PC-9 (cell line): Measurements from ENCODE around the gene GRM8. TPM values are rescaled to one million over a fixed set of nuclear protein-coding genes. Genes with fewer than 3 reads are reported as not detected.

Source experiments
- BruUV-seq: library from RNA; stranded (reverse); fragments of 400-500 nt; replicated peaks from 2 replicates; lab custom pipeline; 2021; lab: Mats Ljungman, UMichigan
- CTCF ChIA-PET: fragments of 300-600 bp; sonication (Branson Sonifier 250); formaldehyde crosslinking; loops from one replicate; lab custom pipeline; 2022; ENCODE audit warnings: antibody characterized with exemption; lab: Charles Lee
- POLR2A ChIA-PET: fragments of 300-600 bp; sonication (Branson Sonifier 250); formaldehyde crosslinking; loops from one replicate; lab custom pipeline; 2022; ENCODE audit warnings: antibody characterized with exemption; ENCODE audit not compliant: unreplicated experiment; lab: Charles Lee
- DNase-seq, 2 experiments: peaks; one replicate each; pipeline versions ENCODE4 v3.0.0 to v3.0.0-alpha.2; 2015 to 2022; ENCODE audit warnings: mixed read lengths in 1 of 2
- H2AFZ ChIP-seq: fragments of 200-600 bp; sonication (generic); 2 replicates; pipeline ENCODE4 v1.8.1; 2017; ENCODE audit warnings: antibody characterized with exemption
- H3F3A ChIP-seq: fragments of 200-600 bp; sonication (generic); 2 replicates; pipeline ENCODE4 v1.8.1; 2017; ENCODE audit warnings: antibody characterized with exemption, mild to moderate bottlenecking, low read depth; ENCODE audit not compliant: insufficient read depth
- H3K27ac ChIP-seq: fragments of 200-600 bp; sonication (generic); 2 replicates; pipeline ENCODE4 v1.6.1; 2016; ENCODE audit warnings: mixed run types
- H3K27me3 ChIP-seq: fragments of 200-600 bp; sonication (generic); 2 replicates; pipeline ENCODE4 v1.6.1; 2016; ENCODE audit warnings: low read depth, mixed run types; ENCODE audit not compliant: insufficient read depth
- H3K36me3 ChIP-seq: fragments of 200-600 bp; sonication (generic); 2 replicates; pipeline ENCODE4 v1.6.1; 2016; ENCODE audit warnings: low read depth, mixed run types
- H3K4me1 ChIP-seq: fragments of 200-600 bp; sonication (generic); replicated peaks from 2 replicates; pipeline ENCODE4 v1.6.1; 2016; ENCODE audit warnings: mixed run types; ENCODE audit not compliant: insufficient read depth
- H3K4me2 ChIP-seq: fragments of 200-600 bp; sonication (generic); 2 replicates; pipeline ENCODE4 v1.6.1; 2017; ENCODE audit warnings: mixed run types
- H3K4me3 ChIP-seq: fragments of 200-600 bp; sonication (generic); 2 replicates; pipeline ENCODE4 v1.6.1; 2016; ENCODE audit warnings: mixed run types
- H3K79me2 ChIP-seq: fragments of 200-600 bp; sonication (generic); 2 replicates; pipeline ENCODE4 v1.6.1; 2017; ENCODE audit warnings: low read depth, mixed run types
- H3K9me2 ChIP-seq: fragments of 200-600 bp; sonication (generic); 2 replicates; pipeline ENCODE4 v1.8.1; 2017; ENCODE audit warnings: mild to moderate bottlenecking; ENCODE audit not compliant: insufficient read depth
- H3K9me3 ChIP-seq: fragments of 200-600 bp; sonication (generic); 2 replicates; pipeline ENCODE4 v1.8.1; 2016; ENCODE audit warnings: low read depth; ENCODE audit not compliant: insufficient read depth
- H4K20me1 ChIP-seq: fragments of 200-600 bp; sonication (generic); 2 replicates; pipeline ENCODE4 v1.8.1; 2017; ENCODE audit not compliant: insufficient read depth
- CTCF ChIP-seq: fragments of 200-600 bp; sonication (generic); conservative IDR thresholded peaks from 2 replicates; pipeline ENCODE4 v1.6.1; 2017; ENCODE audit warnings: mixed run types, antibody characterized with exemption, mild to moderate bottlenecking, moderate library complexity
- EZH2 ChIP-seq: fragments of 200-600 bp; sonication (generic); IDR thresholded peaks from 2 replicates; pipeline ENCODE4 v1.8.0; 2017; ENCODE audit warnings: antibody characterized with exemption, low read depth
- intact Hi-C: fragments of 100-400 bp; cut with micrococcal nuclease; formaldehyde crosslinking; loops from one replicate; pipeline ENCODE4 v1.10.0; 2022; ENCODE audit not compliant: unreplicated experiment
- total RNA-seq: library from RNA; stranded (reverse); gene quantifications from 2 replicates; pipeline ENCODE4 v1.2.3, GENCODE V29; 2021

The GRM8 gene
- total RNA-seq, 1 experiment from 2014 or later, result not detected

GRCh38 chr7:126483972-126484371 lies 768.8 kb downstream of the GRM8 start:
- H3F3A ChIP-seq, result no peaks in the 10 kb centered on the region
- intact Hi-C loops, result no loop called here
- DNase-seq, result no peak
- H4K20me1 ChIP-seq, result no peaks in the 10 kb centered on the region
- no TSS peak for BruUV-seq
- H2AFZ ChIP-seq, result no peak overlapping the region
- no peaks in the 10 kb centered on the region for H3K9me2 ChIP-seq
- ChIA-PET CTCF (no interaction called here), POLR2A (no interaction called here)
- H3K79me2 ChIP-seq, result no peaks in the 10 kb centered on the region
- H3K36me3 ChIP-seq, result no peaks in the 10 kb centered on the region
- no peaks in the 10 kb centered on the region for H3K27me3 ChIP-seq
- H3K4me3 ChIP-seq, result no peak overlapping the region
- TF ChIP-seq EZH2 (no peak), CTCF (no peak)
- no peaks in the 10 kb centered on the region for H3K9me3 ChIP-seq
- H3K4me1 ChIP-seq, result no peaks in the 10 kb centered on the region
- H3K27ac ChIP-seq, result no peak overlapping the region
- no peak overlapping the region for H3K4me2 ChIP-seq

GRCh38 chr7:126472825-126473224 lies 779.9 kb downstream of the GRM8 start:
- H3K79me2 ChIP-seq, result no peaks in the 10 kb centered on the region
- ChIA-PET CTCF (interaction anchor here (0.6 kb wide), 1 partner anchor 20 kb away, joined by 5 read pairs; no protein-coding TSS in a partner anchor), POLR2A (no interaction called here)
- H2AFZ ChIP-seq, result no peak overlapping the region
- no TSS peak for BruUV-seq
- no peaks in the 10 kb centered on the region for H3K4me1 ChIP-seq
- no peak for DNase-seq
- no peak for TF ChIP-seq EZH2
- TF ChIP-seq CTCF, result no peak
- H3K36me3 ChIP-seq, result no peaks in the 10 kb centered on the region
- no peak overlapping the region for H3K4me2 ChIP-seq
- H4K20me1 ChIP-seq, result no peaks in the 10 kb centered on the region
- no peaks in the 10 kb centered on the region for H3K9me2 ChIP-seq
- no peak overlapping the region for H3K27ac ChIP-seq
- H3K9me3 ChIP-seq, result no peaks in the 10 kb centered on the region
- H3F3A ChIP-seq, result no peaks in the 10 kb centered on the region
- H3K27me3 ChIP-seq, result no peaks in the 10 kb centered on the region
- intact Hi-C loops, result no loop called here
- H3K4me3 ChIP-seq, result no peak overlapping the region

- no TSS peak for BruUV-seq
- Histone ChIP-seq H4K20me1 (no peaks in the 10 kb centered on the region), H3K27ac (no peak overlapping the region), H3K4me1 (no peaks in the 10 kb centered on the region), H3K27me3 (no peaks in the 10 kb centered on the region), H3K9me3 (no peaks in the 10 kb centered on the region), H3K4me3 (no peak overlapping the region), H3K4me2 (no peak overlapping the region), H3K36me3 (no peaks in the 10 kb centered on the region), H3K9me2 (no peaks in the 10 kb centered on the region), H3F3A (no peaks in the 10 kb centered on the region), H2AFZ (no peak overlapping the region), H3K79me2 (no peaks in the 10 kb centered on the region)
- intact Hi-C loops, result no loop called here
- CTCF ChIA-PET, result no interaction called here
- POLR2A ChIA-PET, result no interaction called here
- no peak for DNase-seq
- TF ChIP-seq EZH2 (no peak), CTCF (no peak)
Measured at GRCh38 chr7:126462405-126462804, 790.3 kb downstream of the GRM8 start.
